Gastroesophageal sphincter (tissue), 3 donors: ENCODE results near the gene SH2D3A.

Experiments
- EP300 ChIP-seq: sonication (generic); formaldehyde crosslinking; IDR thresholded peaks from one replicate; pipeline ENCODE4 v1.6.1; 2017; ENCODE audit warnings: antibody characterized with exemption, mild to moderate bottlenecking
- TF ChIP-seq, protein P1 (sequence below), 4 experiments: fragments of 200-600 bp in 2 of 4; fragments of 450-650 bp in 2 of 4; sonication (generic) in 1 of 4; IDR thresholded peaks; one replicate each; pipeline ENCODE4 v1.5.1; 2017 to 2019; ENCODE audit warnings: antibody characterized with exemption in 4 of 4, mild to moderate bottlenecking in 2 of 4, moderate library complexity in 2 of 4

- TF ChIP-seq, protein P1, sequence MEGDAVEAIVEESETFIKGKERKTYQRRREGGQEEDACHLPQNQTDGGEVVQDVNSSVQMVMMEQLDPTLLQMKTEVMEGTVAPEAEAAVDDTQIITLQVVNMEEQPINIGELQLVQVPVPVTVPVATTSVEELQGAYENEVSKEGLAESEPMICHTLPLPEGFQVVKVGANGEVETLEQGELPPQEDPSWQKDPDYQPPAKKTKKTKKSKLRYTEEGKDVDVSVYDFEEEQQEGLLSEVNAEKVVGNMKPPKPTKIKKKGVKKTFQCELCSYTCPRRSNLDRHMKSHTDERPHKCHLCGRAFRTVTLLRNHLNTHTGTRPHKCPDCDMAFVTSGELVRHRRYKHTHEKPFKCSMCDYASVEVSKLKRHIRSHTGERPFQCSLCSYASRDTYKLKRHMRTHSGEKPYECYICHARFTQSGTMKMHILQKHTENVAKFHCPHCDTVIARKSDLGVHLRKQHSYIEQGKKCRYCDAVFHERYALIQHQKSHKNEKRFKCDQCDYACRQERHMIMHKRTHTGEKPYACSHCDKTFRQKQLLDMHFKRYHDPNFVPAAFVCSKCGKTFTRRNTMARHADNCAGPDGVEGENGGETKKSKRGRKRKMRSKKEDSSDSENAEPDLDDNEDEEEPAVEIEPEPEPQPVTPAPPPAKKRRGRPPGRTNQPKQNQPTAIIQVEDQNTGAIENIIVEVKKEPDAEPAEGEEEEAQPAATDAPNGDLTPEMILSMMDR (IDR thresholded peaks at IDR 0.05) = no peak
- no peak for TF ChIP-seq EP300
These were observed 12.4 kb downstream of the SH2D3A start for GRCh38 chr19:6754653-6755463.
